H9 (cell line): ENCODE measurements around the gene ANKS1B. TPM values are rescaled to one million over a fixed set of nuclear protein-coding genes. Genes with fewer than 3 reads are reported as not detected.

Experiments
- DNase-seq: peaks from one replicate; pipeline ENCODE4 v3.0.0-alpha.2; 2017
- H2AFZ ChIP-seq: one replicate; pipeline ENCODE4 v1.6.1; 2013; ENCODE audit warnings: mild to moderate bottlenecking, low read length, control low read depth, moderate library complexity
- H2AK5ac ChIP-seq: 2 replicates; pipeline ENCODE4 v1.6.1; 2013; ENCODE audit warnings: low read length, control low read depth, mixed read lengths; ENCODE audit not compliant: insufficient read length
- H2BK120ac ChIP-seq: one replicate; pipeline ENCODE4 v1.6.1; 2013; ENCODE audit warnings: low read depth, mild to moderate bottlenecking, low read length, control low read depth, inconsistent platforms; ENCODE audit not compliant: poor library complexity, severe bottlenecking
- H2BK12ac ChIP-seq: 2 replicates; pipeline ENCODE4 v1.6.1; 2013; ENCODE audit warnings: low read length, control low read depth, mixed read lengths, low read depth; ENCODE audit not compliant: insufficient read length
- H2BK15ac ChIP-seq: 2 replicates; pipeline ENCODE4 v1.6.1; 2013; ENCODE audit warnings: low read depth, low read length, control low read depth
- H2BK20ac ChIP-seq: one replicate; pipeline ENCODE4 v1.6.1; 2013; ENCODE audit warnings: low read depth, mild to moderate bottlenecking, low read length, control low read depth, inconsistent platforms; ENCODE audit not compliant: poor library complexity, severe bottlenecking
- H2BK5ac ChIP-seq: 2 replicates; pipeline ENCODE4 v1.6.1; 2013; ENCODE audit warnings: low read length, control low read depth, mixed read lengths; ENCODE audit not compliant: insufficient read length
- H3K14ac ChIP-seq: 2 replicates; pipeline ENCODE4 v1.6.1; 2013; ENCODE audit warnings: low read length, control low read depth; ENCODE audit not compliant: insufficient read depth
- H3K18ac ChIP-seq: 2 replicates; pipeline ENCODE4 v1.6.1; 2013; ENCODE audit warnings: low read depth, mild to moderate bottlenecking, mixed read lengths, low read length, control low read depth; ENCODE audit not compliant: insufficient read length
- H3K23ac ChIP-seq: 2 replicates; pipeline ENCODE4 v1.6.1; 2013; ENCODE audit warnings: low read length, control low read depth, mixed read lengths, low read depth; ENCODE audit not compliant: insufficient read length
- H3K23me2 ChIP-seq: 2 replicates; pipeline ENCODE4 v1.6.1; 2013; ENCODE audit warnings: low read depth, mild to moderate bottlenecking, mixed read lengths, low read length, control low read depth; ENCODE audit not compliant: insufficient read length, poor library complexity, severe bottlenecking
- H3K27ac ChIP-seq: 2 replicates; pipeline ENCODE4 v1.5.1; 2013; ENCODE audit warnings: low read length, control low read depth, mixed read lengths, low read depth; ENCODE audit not compliant: insufficient read length
- H3K27me3 ChIP-seq: 2 replicates; pipeline ENCODE4 v1.6.1; 2013; ENCODE audit warnings: low read length, control low read depth, inconsistent platforms; ENCODE audit not compliant: insufficient read depth
- H3K4ac ChIP-seq: 2 replicates; pipeline ENCODE4 v1.6.1; 2013; ENCODE audit warnings: low read depth, mild to moderate bottlenecking, control low read depth, inconsistent platforms, low read length, moderate library complexity
- H3K4me1 ChIP-seq: 2 replicates; pipeline ENCODE4 v1.6.1; 2013; ENCODE audit warnings: low read length, control low read depth, inconsistent platforms; ENCODE audit not compliant: insufficient read depth
- H3K4me2 ChIP-seq: 2 replicates; pipeline ENCODE4 v1.6.1; 2013; ENCODE audit warnings: low read length, control low read depth, mixed read lengths; ENCODE audit not compliant: insufficient read length, insufficient read depth
- H3K56ac ChIP-seq: 2 replicates; pipeline ENCODE4 v1.6.1; 2013; ENCODE audit warnings: low read depth, mild to moderate bottlenecking, mixed read lengths, low read length, control low read depth; ENCODE audit not compliant: insufficient read length
- H3K79me1 ChIP-seq: 2 replicates; pipeline ENCODE4 v1.6.1; 2013; ENCODE audit warnings: low read depth, mild to moderate bottlenecking, moderate library complexity, low read length, control low read depth, inconsistent platforms; ENCODE audit not compliant: insufficient read depth, poor library complexity, severe bottlenecking
- H3K79me2 ChIP-seq: 2 replicates; pipeline ENCODE4 v1.6.1; 2013; ENCODE audit warnings: low read length, control low read depth, inconsistent platforms; ENCODE audit not compliant: insufficient read depth
- H3K9ac ChIP-seq: 2 replicates; pipeline ENCODE4 v1.6.1; 2013; ENCODE audit warnings: low read length, control low read depth, mixed read lengths; ENCODE audit not compliant: insufficient read length; ENCODE audit errors: extremely low read depth
- H3K9me3 ChIP-seq: one replicate; pipeline ENCODE4 v1.6.1; 2013; ENCODE audit warnings: low read depth, low read length, inconsistent platforms; ENCODE audit not compliant: control insufficient read depth
- H3T11ph ChIP-seq: one replicate; pipeline ENCODE4 v1.6.1; 2013; ENCODE audit warnings: mild to moderate bottlenecking, low read length, control low read depth, inconsistent platforms
- H4K20me1 ChIP-seq: one replicate; pipeline ENCODE4 v1.6.1; 2013; ENCODE audit not compliant: control insufficient read depth, insufficient read length, insufficient read depth
- H4K5ac ChIP-seq: 2 replicates; pipeline ENCODE4 v1.6.1; 2013; ENCODE audit warnings: low read depth, mild to moderate bottlenecking, mixed read lengths, low read length, control low read depth; ENCODE audit not compliant: insufficient read length
- H4K8ac ChIP-seq: replicated peaks from 2 replicates; pipeline ENCODE4 v1.6.1; 2013; ENCODE audit warnings: low read length, control low read depth, mixed read lengths, low read depth; ENCODE audit not compliant: insufficient read length
- H4K91ac ChIP-seq: 2 replicates; pipeline ENCODE4 v1.6.1; 2013; ENCODE audit warnings: low read depth, mild to moderate bottlenecking, moderate library complexity, mixed read lengths, low read length, control low read depth; ENCODE audit not compliant: insufficient read length
- H3K27ac Mint-ChIP-seq, 3 experiments: 2 replicates in 2 of 3; 3 replicates in 1 of 3; pipeline ENCODE4 v1.8.0; 2020 to 2021; ENCODE audit warnings: mixed read lengths in 3 of 3, mild to moderate bottlenecking in 1 of 3, moderate library complexity in 1 of 3
- H3K27me3 Mint-ChIP-seq: 2 replicates; pipeline ENCODE4 v1.8.0; 2021; ENCODE audit warnings: low read depth, mild to moderate bottlenecking, moderate library complexity, mixed read lengths
- H3K36me3 Mint-ChIP-seq, 3 experiments: 2 replicates in 2 of 3; 3 replicates in 1 of 3; pipeline ENCODE4 v1.8.0; 2020 to 2021; ENCODE audit warnings: low read depth in 3 of 3, mixed read lengths in 3 of 3; ENCODE audit not compliant: insufficient read depth in 1 of 3
- H3K4me1 Mint-ChIP-seq, 2 experiments: 2 replicates each; pipeline ENCODE4 v1.8.0; 2020; ENCODE audit warnings: mixed read lengths in 2 of 2
- H3K4me3 Mint-ChIP-seq, 2 experiments: 2 replicates in 1 of 2; 3 replicates in 1 of 2; pipeline ENCODE4 v1.8.0; 2020 to 2021; ENCODE audit warnings: mild to moderate bottlenecking in 2 of 2, mixed read lengths in 2 of 2, moderate library complexity in 1 of 2
- H3K9me3 Mint-ChIP-seq, 2 experiments: 2 replicates in 1 of 2; 3 replicates in 1 of 2; pipeline ENCODE4 v1.8.0; 2020; ENCODE audit warnings: mild to moderate bottlenecking in 2 of 2, mixed read lengths in 2 of 2, moderate library complexity in 1 of 2
- WGBS: extraction: QIAGEN DNeasy Blood & Tissue Kit; methylation state at CpG from one replicate; pipeline ENCODE4 v1.1.7; 2013; ENCODE audit warnings: missing lambda C conversion rate, low lambda C conversion rate, mixed read lengths; ENCODE audit not compliant: insufficient read length; ENCODE audit errors: extremely low coverage; 5-methylcytosine and 5-hydroxymethylcytosine counted together
- total RNA-seq: library from RNA; stranded (reverse); gene quantifications from 2 replicates; pipeline ENCODE4 v1.2.1, GENCODE V29; 2021
- TF ChIP-seq, protein P1 (sequence below): fragments of 200-600 bp; sonication (generic); conservative IDR thresholded peaks from 3 replicates; pipeline ENCODE4 v1.8.0; 2021; ENCODE audit warnings: antibody characterized with exemption, mild to moderate bottlenecking

The ANKS1B gene
- total RNA-seq, 1 experiment from 2014 or later = 4.1 TPM

DNA sequence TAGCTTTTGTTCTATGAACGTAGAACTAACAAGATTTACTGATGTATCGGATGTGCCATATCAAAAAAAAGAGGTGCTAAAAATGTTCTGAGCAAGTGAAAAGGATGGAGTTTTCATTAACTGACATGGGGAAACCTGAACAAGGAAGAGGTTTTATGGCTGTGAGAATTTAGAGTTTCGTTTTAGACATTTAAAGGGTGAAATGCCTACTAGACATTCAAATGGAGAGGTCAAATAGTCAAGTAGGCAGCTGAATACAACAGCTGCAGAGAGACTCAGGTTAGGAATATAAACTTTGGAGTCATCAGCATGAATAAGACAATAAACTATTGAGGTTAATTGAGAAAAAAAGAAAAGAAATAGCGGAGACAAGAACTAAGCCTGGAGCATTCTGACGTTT is 702.1 kb downstream of the ANKS1B start:
- no peak overlapping the region for H2BK5ac ChIP-seq
- H4K20me1 ChIP-seq = no peaks in the 10 kb centered on the region
- no peak overlapping the region for H3K4me2 ChIP-seq
- H4K91ac ChIP-seq = no peak overlapping the region
- no peak overlapping the region for H2BK120ac ChIP-seq
- H2AK5ac ChIP-seq = no peak overlapping the region
- no peak overlapping the region for H3K14ac ChIP-seq
- H3K4me1 Mint-ChIP-seq = peaks cover 6 to 10% of the 10 kb centered on the region in 2 experiments
- H3K56ac ChIP-seq = no peak overlapping the region
- H3K9ac ChIP-seq = no peak overlapping the region
- no peak overlapping the region for H3K27ac ChIP-seq
- H3K18ac ChIP-seq = no peak overlapping the region
- H3K23ac ChIP-seq = no peak overlapping the region
- no peak overlapping the region for H2BK20ac ChIP-seq
- no peaks in the 10 kb centered on the region for H3K4me1 ChIP-seq
- no peak overlapping the region for H3K4me3 Mint-ChIP-seq
- no peak overlapping the region for H3T11ph ChIP-seq
- H3K9me3 Mint-ChIP-seq = no peaks in the 10 kb centered on the region
- H3K79me1 ChIP-seq = no peaks in the 10 kb centered on the region
- no peak overlapping the region for H2BK15ac ChIP-seq
- no peak overlapping the region for H3K27ac Mint-ChIP-seq
- H4K8ac ChIP-seq = no peak overlapping the region
- H3K9me3 ChIP-seq = no peaks in the 10 kb centered on the region
- no CpG with 5 or more reads among the region's 5 CpGs for WGBS
- no peaks in the 10 kb centered on the region for H3K27me3 ChIP-seq
- no peak overlapping the region for H4K5ac ChIP-seq
- DNase-seq = no peak
- TF ChIP-seq, protein P1, sequence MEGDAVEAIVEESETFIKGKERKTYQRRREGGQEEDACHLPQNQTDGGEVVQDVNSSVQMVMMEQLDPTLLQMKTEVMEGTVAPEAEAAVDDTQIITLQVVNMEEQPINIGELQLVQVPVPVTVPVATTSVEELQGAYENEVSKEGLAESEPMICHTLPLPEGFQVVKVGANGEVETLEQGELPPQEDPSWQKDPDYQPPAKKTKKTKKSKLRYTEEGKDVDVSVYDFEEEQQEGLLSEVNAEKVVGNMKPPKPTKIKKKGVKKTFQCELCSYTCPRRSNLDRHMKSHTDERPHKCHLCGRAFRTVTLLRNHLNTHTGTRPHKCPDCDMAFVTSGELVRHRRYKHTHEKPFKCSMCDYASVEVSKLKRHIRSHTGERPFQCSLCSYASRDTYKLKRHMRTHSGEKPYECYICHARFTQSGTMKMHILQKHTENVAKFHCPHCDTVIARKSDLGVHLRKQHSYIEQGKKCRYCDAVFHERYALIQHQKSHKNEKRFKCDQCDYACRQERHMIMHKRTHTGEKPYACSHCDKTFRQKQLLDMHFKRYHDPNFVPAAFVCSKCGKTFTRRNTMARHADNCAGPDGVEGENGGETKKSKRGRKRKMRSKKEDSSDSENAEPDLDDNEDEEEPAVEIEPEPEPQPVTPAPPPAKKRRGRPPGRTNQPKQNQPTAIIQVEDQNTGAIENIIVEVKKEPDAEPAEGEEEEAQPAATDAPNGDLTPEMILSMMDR = no peak
- H3K23me2 ChIP-seq = no peaks in the 10 kb centered on the region
- no peak overlapping the region for H3K4ac ChIP-seq
- H3K36me3 Mint-ChIP-seq = no peaks in the 10 kb centered on the region
- no peaks in the 10 kb centered on the region for H3K27me3 Mint-ChIP-seq
- no peaks in the 10 kb centered on the region for H3K79me2 ChIP-seq
- H2BK12ac ChIP-seq = no peak overlapping the region
- no peak overlapping the region for H2AFZ ChIP-seq
